SJSA1 (cell line): ENCODE measurements around the gene AMBP. TPM values are rescaled to one million over a fixed set of nuclear protein-coding genes. Genes with fewer than 3 reads are reported as not detected.

Experiments
- DNase-seq, 2 experiments: peaks; one replicate each; pipeline ENCODE4 v3.0.0-alpha.2; 2015 to 2020; ENCODE audit warnings: low spot score in 2 of 2, low read depth in 1 of 2
- H3K27ac ChIP-seq: fragments of 250-450 bp; sonication (Bioruptor Pico); 2 replicates; pipeline ENCODE4 v1.5.1; 2020; ENCODE audit warnings: mild to moderate bottlenecking, moderate library complexity
- H3K27me3 ChIP-seq: fragments of 250-450 bp; sonication (Bioruptor Pico); replicated peaks from 2 replicates; pipeline ENCODE4 v1.5.1; 2020; ENCODE audit warnings: mild to moderate bottlenecking, moderate library complexity
- H3K36me3 ChIP-seq: fragments of 250-450 bp; sonication (Bioruptor Pico); 2 replicates; pipeline ENCODE4 v1.5.1; 2020; ENCODE audit warnings: mild to moderate bottlenecking
- H3K4me1 ChIP-seq: fragments of 250-450 bp; sonication (Bioruptor Pico); replicated peaks from 2 replicates; pipeline ENCODE4 v1.6.1; 2021; ENCODE audit warnings: mild to moderate bottlenecking
- H3K4me3 ChIP-seq: fragments of 250-450 bp; sonication (Bioruptor Pico); 2 replicates; pipeline ENCODE4 v1.5.1; 2020; ENCODE audit warnings: mild to moderate bottlenecking
- H3K9me3 ChIP-seq: fragments of 250-450 bp; sonication (Bioruptor Pico); replicated peaks from 2 replicates; pipeline ENCODE4 v1.5.1; 2020; ENCODE audit warnings: mild to moderate bottlenecking
- total RNA-seq: library from RNA; depleted of rRNA; stranded (reverse); fragments of >200 nt; shearing (Covaris generic); gene quantifications from 2 replicates; pipeline ENCODE4 v1.2.3, GENCODE V29; 2014

Gene AMBP
- total RNA-seq, 1 experiment from 2014 or later = 0.37 TPM

GRCh38 chr9:114027159-114027862 lies 50.8 kb downstream of the AMBP start:
- H3K27ac ChIP-seq = no peak overlapping the region
- no peaks in the 10 kb centered on the region for H3K27me3 ChIP-seq
- no peaks in the 10 kb centered on the region for H3K4me1 ChIP-seq
- H3K36me3 ChIP-seq = peaks cover 6% of the 10 kb centered on the region
- H3K4me3 ChIP-seq = no peak overlapping the region
- DNase-seq = peak in 1 of 2 experiments; percentile 22
- H3K9me3 ChIP-seq = no peaks in the 10 kb centered on the region

- Histone ChIP-seq H3K9me3 (no peaks in the 10 kb centered on the region), H3K27ac (no peak overlapping the region), H3K27me3 (no peaks in the 10 kb centered on the region), H3K4me1 (no peaks in the 10 kb centered on the region), H3K4me3 (no peak overlapping the region), H3K36me3 (peaks cover 13% of the 10 kb centered on the region)
- no peak for DNase-seq
Observed at GRCh38 chr9:114026335-114026734, 51.8 kb downstream of the AMBP start.

GRCh38 chr9:114025760-114026159 lies 52.3 kb downstream of the AMBP start:
- H3K4me3 ChIP-seq = no peak overlapping the region
- H3K9me3 ChIP-seq = no peaks in the 10 kb centered on the region
- no peaks in the 10 kb centered on the region for H3K4me1 ChIP-seq
- H3K36me3 ChIP-seq = peaks cover 16% of the 10 kb centered on the region
- peak in 1 of 2 experiments; percentile 8 for DNase-seq
- H3K27ac ChIP-seq = no peak overlapping the region
- no peaks in the 10 kb centered on the region for H3K27me3 ChIP-seq

- H3K27ac ChIP-seq = no peak overlapping the region
- no peaks in the 10 kb centered on the region for H3K9me3 ChIP-seq
- H3K4me3 ChIP-seq = no peak overlapping the region
- no peaks in the 10 kb centered on the region for H3K27me3 ChIP-seq
- peaks cover 16% of the 10 kb centered on the region for H3K36me3 ChIP-seq
- peak; percentile 12 to 22 for DNase-seq
- H3K4me1 ChIP-seq = no peaks in the 10 kb centered on the region
Observed at GRCh38 chr9:114025196-114025753, 52.8 kb downstream of the AMBP start.

- Histone ChIP-seq H3K27ac (no peak overlapping the region), H3K27me3 (no peaks in the 10 kb centered on the region), H3K36me3 (peaks cover 23% of the 10 kb centered on the region), H3K4me3 (no peak overlapping the region), H3K9me3 (no peaks in the 10 kb centered on the region), H3K4me1 (no peaks in the 10 kb centered on the region)
- DNase-seq = no peak
Observed at GRCh38 chr9:114023961-114024360, 54.1 kb downstream of the AMBP start.

- DNase-seq = no peak
Observed at GRCh38 chr9:114021578-114021977, 56.5 kb downstream of the AMBP start.

GRCh38 chr9:114017741-114018715 lies 60.1 kb downstream of the AMBP start:
- Histone ChIP-seq H3K36me3 (peaks cover 20% of the 10 kb centered on the region; the same call in 1 of the 2 replicates), H3K4me3 (no peak overlapping the region), H3K27me3 (no peaks in the 10 kb centered on the region), H3K4me1 (no peaks in the 10 kb centered on the region), H3K9me3 (no peaks in the 10 kb centered on the region), H3K27ac (no peak overlapping the region)
- DNase-seq = peak in 1 of 2 experiments; percentile 22

More at GRCh38 chr9:114021578-114021977, 56.5 kb downstream of the AMBP start:
- no peaks in the 10 kb centered on the region for H3K27me3 ChIP-seq
- H3K4me1 ChIP-seq = no peaks in the 10 kb centered on the region
- peaks cover 24% of the 10 kb centered on the region for H3K36me3 ChIP-seq
- no peaks in the 10 kb centered on the region for H3K9me3 ChIP-seq
- H3K27ac ChIP-seq = no peak overlapping the region
- no peak overlapping the region for H3K4me3 ChIP-seq

- DNase-seq = peak in 1 of 2 experiments; percentile 36
- no peak overlapping the region for H3K27ac ChIP-seq
- no peak overlapping the region for H3K4me3 ChIP-seq
- no peaks in the 10 kb centered on the region for H3K27me3 ChIP-seq
- H3K4me1 ChIP-seq = no peaks in the 10 kb centered on the region
- H3K9me3 ChIP-seq = no peaks in the 10 kb centered on the region
- H3K36me3 ChIP-seq = peaks cover 22% of the 10 kb centered on the region; the same call in 1 of the 2 replicates
Observed at GRCh38 chr9:114016629-114017423, 61.3 kb downstream of the AMBP start.

GRCh38 chr9:114016101-114016500 lies 62.0 kb downstream of the AMBP start:
- Histone ChIP-seq H3K4me1 (no peaks in the 10 kb centered on the region), H3K9me3 (no peaks in the 10 kb centered on the region), H3K27ac (no peak overlapping the region), H3K27me3 (no peaks in the 10 kb centered on the region), H3K36me3 (peaks cover 21% of the 10 kb centered on the region; the same call in 1 of the 2 replicates), H3K4me3 (no peak overlapping the region)
- DNase-seq = peak in 1 of 2 experiments; percentile 18

- Histone ChIP-seq H3K36me3 (peaks cover 25% of the 10 kb centered on the region; the same call in 1 of the 2 replicates), H3K4me3 (no peak overlapping the region), H3K9me3 (no peaks in the 10 kb centered on the region), H3K4me1 (no peaks in the 10 kb centered on the region), H3K27ac (no peak overlapping the region), H3K27me3 (no peaks in the 10 kb centered on the region)
- peak in 1 of 2 experiments; percentile 15 for DNase-seq
Observed at GRCh38 chr9:114015607-114016006, 62.5 kb downstream of the AMBP start.

GRCh38 chr9:114014044-114014443 lies 64.1 kb downstream of the AMBP start:
- no peaks in the 10 kb centered on the region for H3K4me1 ChIP-seq
- H3K4me3 ChIP-seq = no peak overlapping the region
- no peak overlapping the region for H3K27ac ChIP-seq
- peaks cover 18% of the 10 kb centered on the region; the same call in 1 of the 2 replicates for H3K36me3 ChIP-seq
- H3K9me3 ChIP-seq = no peaks in the 10 kb centered on the region
- no peak for DNase-seq
- H3K27me3 ChIP-seq = no peaks in the 10 kb centered on the region

- peak in 1 of 2 experiments; percentile 8 for DNase-seq
- no peak overlapping the region for H3K4me3 ChIP-seq
Observed at GRCh38 chr9:114012126-114012525, 66.0 kb downstream of the AMBP start.

GRCh38 chr9:114011313-114011712 lies 66.8 kb downstream of the AMBP start:
- H3K27me3 ChIP-seq = no peaks in the 10 kb centered on the region
- peak in 1 of 2 experiments; percentile 4 for DNase-seq
- no peaks in the 10 kb centered on the region for H3K4me1 ChIP-seq
- peaks cover 18% of the 10 kb centered on the region for H3K36me3 ChIP-seq
- no peak overlapping the region for H3K27ac ChIP-seq
- H3K4me3 ChIP-seq = no peak overlapping the region
- H3K9me3 ChIP-seq = no peaks in the 10 kb centered on the region

More at GRCh38 chr9:114012126-114012525, 66.0 kb downstream of the AMBP start:
- Histone ChIP-seq H3K36me3 (peaks cover 21% of the 10 kb centered on the region), H3K27ac (no peak overlapping the region), H3K9me3 (no peaks in the 10 kb centered on the region), H3K27me3 (no peaks in the 10 kb centered on the region), H3K4me1 (no peaks in the 10 kb centered on the region)
